ENCODE measurements around the gene G0S2. TPM values are rescaled to one million over a fixed set of nuclear protein-coding genes. Genes with fewer than 3 reads are reported as not detected.

G0S2 gene
- total RNA-seq, 2 donors from 2014 or later: 59.9 to 221 TPM

DNA sequence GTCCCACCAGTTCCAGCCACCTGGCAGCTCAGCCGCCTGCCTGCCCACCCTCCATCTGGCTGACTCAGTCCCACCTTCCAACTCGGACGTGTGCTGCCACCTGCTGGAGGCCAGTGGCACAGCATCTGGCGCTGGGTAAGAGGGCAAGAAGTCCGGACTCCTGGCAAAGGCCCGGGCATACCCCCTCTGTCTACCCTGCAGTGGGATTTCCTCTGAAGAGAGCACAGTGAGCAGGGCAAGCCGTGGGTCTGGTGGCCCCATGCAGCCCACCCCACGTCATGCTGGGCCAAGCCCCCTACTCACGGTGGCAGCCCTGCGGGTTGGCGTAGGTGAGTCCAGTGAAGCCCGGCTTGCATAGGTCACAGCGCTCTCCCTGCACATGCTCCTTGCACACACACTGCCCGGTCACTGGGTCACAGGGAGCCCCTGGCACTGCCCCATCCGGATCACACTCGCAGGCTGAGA, 47.4 kb upstream of the G0S2 start:
- no peaks in the 10 kb centered on the region for H3K36me3 ChIP-seq (replicated peaks in 1 of 2; ENCODE audit: insufficient read depth in 1 of 2, low read depth in 2 of 2)

DNA sequence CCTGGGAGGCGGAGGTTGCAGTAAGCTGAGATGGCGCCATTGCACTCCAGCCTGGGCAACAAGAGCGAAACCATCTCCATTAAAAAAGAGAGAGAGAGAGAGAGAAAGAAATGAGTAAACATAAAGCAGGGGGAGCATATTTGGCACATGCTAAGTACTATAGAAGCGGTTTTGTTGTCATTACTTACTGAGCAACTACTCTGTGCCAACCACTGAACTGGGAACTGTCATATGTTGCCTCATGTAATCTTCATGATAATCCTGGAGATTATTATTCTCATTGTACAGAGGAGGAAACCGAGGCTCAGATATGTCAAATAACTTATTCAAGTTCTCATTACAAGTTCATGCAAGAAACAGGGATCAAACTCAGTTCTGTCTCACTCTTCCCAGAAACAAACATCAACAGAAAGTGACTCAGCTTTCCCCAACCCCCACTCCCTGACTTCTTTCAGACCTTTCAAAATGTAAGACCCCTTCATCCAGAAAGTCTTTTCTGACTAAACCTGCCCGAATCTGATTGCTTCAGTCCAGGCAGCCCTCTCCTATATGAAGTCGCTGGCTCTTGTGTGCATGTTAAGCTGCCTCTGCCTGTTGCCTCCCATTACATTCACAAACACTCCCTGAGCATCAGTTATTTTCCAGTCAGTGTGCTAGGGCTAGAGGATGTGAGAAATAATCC, 46.5 kb upstream of the G0S2 start:
- no peaks in the 10 kb centered on the region for H3K36me3 ChIP-seq (replicated peaks in 1 of 2; ENCODE audit: insufficient read depth in 1 of 2, low read depth in 2 of 2)
- H3K27me3 ChIP-seq: no peaks in the 10 kb centered on the region
- intact Hi-C loops (cut with DNase I): no loop called here
- no peak for ATAC-seq
- H3K4me1 ChIP-seq: no peaks in the 10 kb centered on the region
- H3K9me3 ChIP-seq: no peaks in the 10 kb centered on the region
- no peak overlapping the region for H3K4me3 ChIP-seq
- no peak for DNase-seq
- TF ChIP-seq, protein P1, sequence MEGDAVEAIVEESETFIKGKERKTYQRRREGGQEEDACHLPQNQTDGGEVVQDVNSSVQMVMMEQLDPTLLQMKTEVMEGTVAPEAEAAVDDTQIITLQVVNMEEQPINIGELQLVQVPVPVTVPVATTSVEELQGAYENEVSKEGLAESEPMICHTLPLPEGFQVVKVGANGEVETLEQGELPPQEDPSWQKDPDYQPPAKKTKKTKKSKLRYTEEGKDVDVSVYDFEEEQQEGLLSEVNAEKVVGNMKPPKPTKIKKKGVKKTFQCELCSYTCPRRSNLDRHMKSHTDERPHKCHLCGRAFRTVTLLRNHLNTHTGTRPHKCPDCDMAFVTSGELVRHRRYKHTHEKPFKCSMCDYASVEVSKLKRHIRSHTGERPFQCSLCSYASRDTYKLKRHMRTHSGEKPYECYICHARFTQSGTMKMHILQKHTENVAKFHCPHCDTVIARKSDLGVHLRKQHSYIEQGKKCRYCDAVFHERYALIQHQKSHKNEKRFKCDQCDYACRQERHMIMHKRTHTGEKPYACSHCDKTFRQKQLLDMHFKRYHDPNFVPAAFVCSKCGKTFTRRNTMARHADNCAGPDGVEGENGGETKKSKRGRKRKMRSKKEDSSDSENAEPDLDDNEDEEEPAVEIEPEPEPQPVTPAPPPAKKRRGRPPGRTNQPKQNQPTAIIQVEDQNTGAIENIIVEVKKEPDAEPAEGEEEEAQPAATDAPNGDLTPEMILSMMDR (IDR thresholded peaks at IDR 0.05): no peak
- TF ChIP-seq POLR2A (IDR thresholded peaks at IDR 0.05): no peak
- 85 to 87% methylated on average over 7 of the region's 7 CpGs for WGBS, 2 donors
- H3K27ac ChIP-seq: no peak overlapping the region

More for the DNA sequence above, 47.4 kb upstream of the G0S2 start:
- WGBS, 2 donors: 23 to 37% methylated on average over 5 to 16 of the region's 16 CpGs
- intact Hi-C loops (cut with DNase I): no loop called here
- no peaks in the 10 kb centered on the region for H3K9me3 ChIP-seq
- no peak overlapping the region for H3K27ac ChIP-seq
- DNase-seq (peak; percentile 66 to 81 (median 70)), ATAC-seq (peak; percentile 70)
- no peak for TF ChIP-seq POLR2A (IDR thresholded peaks at IDR 0.05)
- TF ChIP-seq, protein P1 (IDR thresholded peaks at IDR 0.05): peak; percentile 76 to 98 (median 85)
- no peaks in the 10 kb centered on the region for H3K4me1 ChIP-seq
- no peaks in the 10 kb centered on the region for H3K27me3 ChIP-seq
- H3K4me3 ChIP-seq: no peak overlapping the region

DNA sequence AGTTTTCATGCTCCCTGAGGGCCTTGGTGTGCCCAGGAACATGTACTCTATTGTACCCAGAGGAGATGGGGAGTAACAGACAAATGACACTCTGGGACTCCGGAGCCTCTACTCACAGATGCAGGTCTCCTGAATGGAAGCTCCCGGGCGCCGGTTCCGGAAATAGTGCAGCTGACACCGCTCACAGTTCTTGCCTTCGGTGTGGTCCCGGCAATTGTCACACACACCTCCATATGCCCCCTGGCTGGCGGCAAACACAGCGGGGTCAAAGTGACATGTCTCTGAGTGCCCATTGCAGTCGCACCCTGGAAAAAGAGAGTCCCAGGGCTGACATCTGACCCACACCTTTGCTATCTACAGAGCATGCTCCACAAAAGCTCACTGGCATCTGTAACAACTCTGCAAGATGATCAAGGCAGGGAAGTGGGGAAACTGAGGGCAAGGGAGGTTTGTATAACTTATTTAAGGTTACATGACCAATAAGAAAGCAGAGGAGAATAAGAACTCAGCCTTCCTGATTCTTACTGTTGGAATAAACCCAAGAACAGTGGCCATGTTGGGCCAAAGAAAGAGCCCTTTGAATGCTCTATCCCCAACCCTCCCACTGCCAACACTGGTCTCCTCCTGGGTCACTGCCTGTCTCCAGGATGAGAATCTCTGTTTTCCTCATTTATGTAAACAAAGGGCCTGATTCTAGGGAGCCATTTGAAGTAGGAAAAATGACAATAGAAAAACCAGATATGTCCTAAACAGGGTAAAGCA, 45.4 kb upstream of the G0S2 start:
- intact Hi-C loops (cut with DNase I): no loop called here
- Histone ChIP-seq H3K4me3 (no peak overlapping the region), H3K27me3 (no peaks in the 10 kb centered on the region), H3K9me3 (no peaks in the 10 kb centered on the region), H3K27ac (no peak overlapping the region), H3K36me3 (replicated peaks in 1 of 2; ENCODE audit: insufficient read depth in 1 of 2, low read depth in 2 of 2) (no peaks in the 10 kb centered on the region), H3K4me1 (no peaks in the 10 kb centered on the region)
- ATAC-seq (no peak), DNase-seq (no peak)
- WGBS, 2 donors: 96 to 98% methylated on average over 8 to 11 of the region's 11 CpGs
- TF ChIP-seq POLR2A (IDR thresholded peaks at IDR 0.05): no peak
- TF ChIP-seq, protein P1 (IDR thresholded peaks at IDR 0.05): no peak

DNA sequence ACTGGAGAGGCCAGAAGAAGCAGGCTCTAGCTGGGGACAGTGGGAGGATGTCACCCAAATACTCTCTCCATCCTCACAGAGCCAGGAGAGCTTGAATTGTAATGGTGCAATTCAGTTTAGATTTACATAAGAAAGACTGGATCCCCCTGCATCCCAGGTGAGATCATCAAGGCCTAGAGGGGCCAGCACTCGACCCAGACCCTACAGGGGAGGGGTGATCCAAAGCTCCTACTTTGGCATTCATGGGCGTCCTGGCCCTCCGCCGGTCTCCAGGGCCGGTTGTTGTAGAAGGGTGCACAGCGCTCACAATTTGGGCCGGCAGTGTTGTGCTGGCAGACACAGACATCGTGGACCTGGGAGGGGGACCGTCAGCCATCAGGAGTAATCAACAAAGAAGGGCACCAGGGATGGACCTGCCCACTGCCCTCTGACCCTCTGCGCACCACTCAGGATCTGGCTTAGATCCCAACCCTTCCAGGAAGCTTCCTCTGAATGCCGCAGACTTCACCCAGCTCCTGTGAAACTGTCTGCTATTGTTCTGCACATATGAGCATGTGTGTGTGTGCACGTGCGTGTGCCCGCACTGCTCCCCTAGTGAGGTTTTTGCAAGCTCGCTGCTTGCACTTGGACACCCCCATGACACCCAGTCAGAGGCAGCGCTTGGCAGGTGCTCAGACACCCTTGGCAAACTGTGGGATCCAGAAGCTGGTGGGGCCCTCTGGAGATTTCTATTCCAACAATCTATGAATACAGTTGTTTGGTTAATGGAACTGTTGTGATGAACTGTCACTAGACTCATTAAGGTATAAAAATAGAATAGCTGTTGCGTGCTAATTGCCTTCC, 44.6 kb upstream of the G0S2 start:
- no peak for ATAC-seq
- no peaks in the 10 kb centered on the region for H3K9me3 ChIP-seq
- H3K27ac ChIP-seq: no peak overlapping the region
- H3K4me3 ChIP-seq: no peak overlapping the region
- no peak for DNase-seq
- no peaks in the 10 kb centered on the region for H3K36me3 ChIP-seq (replicated peaks in 1 of 2; ENCODE audit: insufficient read depth in 1 of 2, low read depth in 2 of 2)
- H3K4me1 ChIP-seq: no peaks in the 10 kb centered on the region
- intact Hi-C loops (cut with DNase I): no loop called here
- no peaks in the 10 kb centered on the region for H3K27me3 ChIP-seq
- TF ChIP-seq, protein P1 (IDR thresholded peaks at IDR 0.05): no peak
- TF ChIP-seq POLR2A (IDR thresholded peaks at IDR 0.05): no peak
- WGBS, 2 donors: 74 to 80% methylated on average over 11 to 17 of the region's 17 CpGs
